ENCODE measurements around the gene C2orf72. TPM values are rescaled to one million over a fixed set of nuclear protein-coding genes. Genes with fewer than 3 reads are reported as not detected.

C2orf72 gene
- total RNA-seq, 4 donors from 2014 or later: 0.21 to 1.6 (median 1.1) TPM; not detected in 1

DNA sequence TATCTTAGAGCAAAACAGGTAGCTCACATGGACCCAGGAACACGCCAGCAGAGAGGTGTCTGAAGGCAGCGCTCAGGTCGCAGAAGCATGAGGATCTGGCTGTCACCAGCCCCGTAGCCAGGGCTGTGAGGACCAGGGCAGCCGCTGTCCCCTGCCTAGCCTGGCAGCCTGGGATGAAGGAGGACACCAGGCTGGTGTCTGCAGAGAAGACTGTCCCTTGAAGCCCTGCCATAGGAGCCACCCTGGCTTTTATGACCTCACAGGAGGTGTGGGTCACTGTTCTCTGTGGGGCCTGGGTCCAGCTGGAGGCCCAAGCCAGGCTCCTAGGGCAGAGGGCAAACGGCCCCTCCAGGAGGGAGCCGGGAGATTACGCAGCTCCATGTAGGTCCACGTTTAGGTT is 41.5 kb upstream of the C2orf72 start, which contains the start of gene SPATA3:
Gene SPATA3, plus strand, starts transcription at position 301 of the 400 bp plus-strand sequence. CDS start 113 bp downstream, outside the sequence.
- no peak for DNase-seq
- 84 to 88% methylated on average over 8 to 9 of the region's 9 CpGs for WGBS, 2 donors
- H3K27ac ChIP-seq: no peak within 1 kb of the TSS
- no peaks in the 10 kb centered on the region for H3K36me3 ChIP-seq
- TF ChIP-seq POLR2A (IDR thresholded peaks at IDR 0.05): no peak
- TF ChIP-seq, protein P1, sequence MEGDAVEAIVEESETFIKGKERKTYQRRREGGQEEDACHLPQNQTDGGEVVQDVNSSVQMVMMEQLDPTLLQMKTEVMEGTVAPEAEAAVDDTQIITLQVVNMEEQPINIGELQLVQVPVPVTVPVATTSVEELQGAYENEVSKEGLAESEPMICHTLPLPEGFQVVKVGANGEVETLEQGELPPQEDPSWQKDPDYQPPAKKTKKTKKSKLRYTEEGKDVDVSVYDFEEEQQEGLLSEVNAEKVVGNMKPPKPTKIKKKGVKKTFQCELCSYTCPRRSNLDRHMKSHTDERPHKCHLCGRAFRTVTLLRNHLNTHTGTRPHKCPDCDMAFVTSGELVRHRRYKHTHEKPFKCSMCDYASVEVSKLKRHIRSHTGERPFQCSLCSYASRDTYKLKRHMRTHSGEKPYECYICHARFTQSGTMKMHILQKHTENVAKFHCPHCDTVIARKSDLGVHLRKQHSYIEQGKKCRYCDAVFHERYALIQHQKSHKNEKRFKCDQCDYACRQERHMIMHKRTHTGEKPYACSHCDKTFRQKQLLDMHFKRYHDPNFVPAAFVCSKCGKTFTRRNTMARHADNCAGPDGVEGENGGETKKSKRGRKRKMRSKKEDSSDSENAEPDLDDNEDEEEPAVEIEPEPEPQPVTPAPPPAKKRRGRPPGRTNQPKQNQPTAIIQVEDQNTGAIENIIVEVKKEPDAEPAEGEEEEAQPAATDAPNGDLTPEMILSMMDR (IDR thresholded peaks at IDR 0.05): no peak
- peaks cover 0 to 92% (median 0%) of the 10 kb centered on the region in 4 donors for H3K27me3 ChIP-seq
- H3K4me1 ChIP-seq: peaks cover 0 to 6% (median 0%) of the 10 kb centered on the region in 3 donors
- intact Hi-C loops (cut with DNase I): no loop called here
- H3K9me3 ChIP-seq: no peaks in the 10 kb centered on the region
- no peak within 1 kb of the TSS for H3K4me3 ChIP-seq

DNA sequence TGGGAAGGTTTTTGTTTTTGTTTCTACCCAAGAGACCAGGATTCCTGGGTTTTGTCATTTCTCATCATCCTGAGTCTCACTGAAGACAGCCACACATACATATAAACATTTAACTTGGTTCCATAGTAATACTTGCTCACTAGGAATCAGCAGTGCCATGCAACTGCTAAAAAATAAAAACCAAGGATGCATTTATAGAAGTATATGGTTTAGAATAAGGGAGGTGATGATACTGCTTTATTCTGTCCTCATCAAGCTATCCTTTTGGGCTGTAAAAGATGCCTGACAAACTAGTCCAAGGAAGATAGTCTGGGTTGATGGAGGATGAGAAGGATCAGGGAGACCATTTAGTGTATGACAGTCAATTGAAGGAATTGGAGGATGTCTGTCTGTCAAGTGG is 40.7 kb upstream of the C2orf72 start:
- DNase-seq: no peak
- TF ChIP-seq, protein P1 (IDR thresholded peaks at IDR 0.05): no peak
- TF ChIP-seq POLR2A (IDR thresholded peaks at IDR 0.05): no peak
- Histone ChIP-seq H3K27ac (no peak overlapping the region), H3K27me3 (peaks cover 0 to 92% (median 0%) of the 10 kb centered on the region in 4 donors), H3K4me3 (no peak overlapping the region), H3K4me1 (peaks cover 0 to 15% (median 0%) of the 10 kb centered on the region in 3 donors), H3K36me3 (no peaks in the 10 kb centered on the region), H3K9me3 (no peaks in the 10 kb centered on the region)
- intact Hi-C loops (cut with DNase I): no loop called here

DNA sequence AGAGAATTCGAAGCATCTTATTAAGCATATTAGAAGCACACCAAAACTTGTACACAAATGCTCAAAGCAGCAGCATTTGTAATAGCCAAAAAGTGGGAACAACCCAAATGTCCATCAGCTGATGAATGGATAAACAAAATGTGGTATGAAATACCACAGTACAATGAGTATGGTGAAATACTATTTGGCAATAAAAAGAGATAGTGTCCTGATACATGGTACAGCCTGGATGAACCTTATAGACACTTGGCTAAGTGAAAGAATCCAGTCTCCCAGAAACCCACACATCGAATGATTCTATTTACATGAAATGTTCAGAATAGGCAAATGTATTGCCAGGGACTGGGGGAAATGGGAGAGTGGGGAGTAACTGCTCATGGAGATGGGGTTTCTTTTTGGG is 38.4 kb upstream of the C2orf72 start:
- Histone ChIP-seq H3K27me3 (peaks cover 0 to 94% (median 0%) of the 10 kb centered on the region in 4 donors), H3K9me3 (no peaks in the 10 kb centered on the region), H3K27ac (no peak overlapping the region), H3K4me1 (peaks cover 0 to 23% (median 0%) of the 10 kb centered on the region in 3 donors), H3K4me3 (no peak overlapping the region), H3K36me3 (no peaks in the 10 kb centered on the region)
- TF ChIP-seq POLR2A (IDR thresholded peaks at IDR 0.05): no peak
- TF ChIP-seq, protein P1 (IDR thresholded peaks at IDR 0.05): no peak
- DNase-seq: no peak
- intact Hi-C loops (cut with DNase I): no loop called here
- 82 to 83% methylated on average over 2 of the region's 2 CpGs for WGBS, 2 donors

DNA sequence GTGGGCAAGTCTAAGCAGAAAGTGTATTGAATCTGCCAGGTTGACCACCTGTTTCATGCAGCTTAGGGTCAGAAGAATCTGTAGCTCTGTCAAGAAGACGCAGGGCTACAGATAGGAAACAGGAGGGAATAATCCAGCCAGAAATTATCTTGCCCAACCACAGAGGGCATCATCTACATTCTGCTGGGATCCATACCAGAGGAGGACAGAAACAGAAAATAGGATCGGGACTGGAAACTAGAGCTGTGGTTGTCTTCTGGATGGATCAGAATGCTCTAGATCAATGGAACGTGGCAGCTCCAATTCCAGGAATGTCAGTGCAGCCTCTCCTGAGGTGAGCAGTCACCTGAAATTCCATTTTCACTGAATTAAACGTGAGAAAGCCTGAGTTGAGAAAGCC is 37.8 kb upstream of the C2orf72 start:
- 71 to 75% methylated on average over 4 of the region's 4 CpGs for WGBS, 2 donors
- TF ChIP-seq, protein P1 (IDR thresholded peaks at IDR 0.05): no peak
- TF ChIP-seq POLR2A (IDR thresholded peaks at IDR 0.05): no peak
- peaks cover 0 to 94% (median 0%) of the 10 kb centered on the region in 4 donors for H3K27me3 ChIP-seq
- intact Hi-C loops (cut with DNase I): no loop called here
- peaks cover 0 to 23% (median 0%) of the 10 kb centered on the region in 3 donors for H3K4me1 ChIP-seq
- H3K27ac ChIP-seq: no peak overlapping the region
- no peak for DNase-seq
- H3K36me3 ChIP-seq: no peaks in the 10 kb centered on the region
- no peak overlapping the region for H3K4me3 ChIP-seq
- no peaks in the 10 kb centered on the region for H3K9me3 ChIP-seq

DNA sequence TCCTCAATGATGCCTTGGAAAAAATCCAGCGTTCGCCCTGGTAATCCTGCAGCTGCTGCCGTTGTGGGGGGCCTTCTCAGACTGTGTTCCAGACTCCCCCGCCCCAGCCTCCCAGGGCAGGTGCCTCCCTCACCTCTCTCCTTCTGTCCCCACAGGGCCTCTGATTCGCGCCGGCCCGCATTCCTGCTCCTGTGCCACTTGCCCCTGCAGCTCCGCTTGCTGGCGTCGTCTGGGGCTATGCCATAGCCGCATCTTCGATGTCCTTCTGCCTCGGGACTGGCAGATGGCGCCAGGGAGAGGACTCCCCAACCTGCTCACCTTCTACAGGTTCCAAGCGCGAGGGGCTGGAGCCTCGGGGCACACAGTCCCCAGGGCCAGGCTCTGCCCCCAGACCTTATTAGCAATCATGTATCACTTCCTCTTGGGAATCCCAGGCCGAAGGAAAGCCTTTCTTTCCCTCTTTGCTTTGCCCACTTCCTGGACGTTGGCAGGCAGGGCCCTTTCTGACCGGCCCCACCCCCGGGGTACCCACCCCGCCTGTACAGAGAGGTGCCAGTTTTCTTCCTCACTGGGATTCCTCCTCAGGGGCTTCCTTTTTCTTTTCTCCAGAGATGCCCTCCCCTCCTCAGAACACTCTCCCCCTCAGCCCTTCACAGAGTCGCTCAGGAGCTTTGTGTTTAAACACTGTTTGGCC is 37.0 kb upstream of the C2orf72 start:
- Histone ChIP-seq H3K27ac (no peak overlapping the region), H3K27me3 (peaks cover 0 to 87% (median 0%) of the 10 kb centered on the region in 4 donors), H3K4me3 (no peak overlapping the region), H3K9me3 (no peaks in the 10 kb centered on the region), H3K4me1 (peaks cover 0 to 23% (median 0%) of the 10 kb centered on the region in 3 donors), H3K36me3 (no peaks in the 10 kb centered on the region)
- no peak for DNase-seq
- no peak for TF ChIP-seq POLR2A (IDR thresholded peaks at IDR 0.05)
- TF ChIP-seq, protein P1 (IDR thresholded peaks at IDR 0.05): no peak
- WGBS, 2 donors: 48 to 65% methylated on average over 12 to 16 of the region's 24 CpGs
- intact Hi-C loops (cut with DNase I): no loop called here
